Fibroblast of villous mesenchyme (primary cell): ENCODE measurements around the gene CEND1. TPM values are rescaled to one million over a fixed set of nuclear protein-coding genes. Genes with fewer than 3 reads are reported as not detected.

Experiments
- DNase-seq: peaks from one replicate; pipeline ENCODE4 v3.0.0-alpha.2; 2010; ENCODE audit warnings: low read depth
- H3K4me3 ChIP-seq: 2 replicates; pipeline ENCODE4 v1.5.1; 2011; ENCODE audit warnings: low read depth, mild to moderate bottlenecking, low read length
- CTCF ChIP-seq: IDR thresholded peaks from 2 replicates; pipeline ENCODE4 v1.5.1; 2012; ENCODE audit warnings: low read depth, mild to moderate bottlenecking, low read length; ENCODE audit not compliant: insufficient read depth
- total RNA-seq: library from RNA; depleted of rRNA; stranded (reverse); fragments of >200 nt; gene quantifications from 2 replicates; pipeline ENCODE4 v1.2.3, GENCODE V29; 2012

Gene CEND1
- total RNA-seq, 1 donor: 0.43 TPM

GRCh38 chr11:770642-771616, 19.0 kb downstream of the CEND1 start:
- TF ChIP-seq CTCF: no peak

GRCh38 chr11:769887-770641, 19.8 kb downstream of the CEND1 start:
- no peak for TF ChIP-seq CTCF
- DNase-seq: no peak
- H3K4me3 ChIP-seq: no peak overlapping the region

More at GRCh38 chr11:770642-771616, 19.0 kb downstream of the CEND1 start:
- H3K4me3 ChIP-seq: no peak overlapping the region
- DNase-seq: no peak

- no peak overlapping the region for H3K4me3 ChIP-seq
- no peak for DNase-seq
- TF ChIP-seq CTCF: no peak
Observed at GRCh38 chr11:767238-767637, 22.7 kb downstream of the CEND1 start.

- DNase-seq: no peak
- TF ChIP-seq CTCF: no peak
- H3K4me3 ChIP-seq: no peak overlapping the region
Observed at GRCh38 chr11:766936-767210, 23.0 kb downstream of the CEND1 start.

GRCh38 chr11:766106-766935, 23.6 kb downstream of the CEND1 start:
- no peak overlapping the region for H3K4me3 ChIP-seq
- DNase-seq: no peak
- TF ChIP-seq CTCF: no peak

GRCh38 chr11:765802-766091, 24.1 kb downstream of the CEND1 start:
- no peak overlapping the region for H3K4me3 ChIP-seq
- no peak for TF ChIP-seq CTCF
- no peak for DNase-seq
